Stimulated activated CD4-positive, alpha-beta T cell treated with anti-CD3 and anti-CD28 coated beads, TNF-alpha, amount 100 ng/mL, for 48 hours (primary cell): ENCODE results near the gene TPBGL.

Source experiments
- DNase-seq, 3 donors: peaks; one replicate each; pipeline ENCODE4 v3.0.0-alpha.2; 2020; ENCODE audit warnings: low read depth in 3 of 3

Gene TPBGL

GRCh38 chr11:75245356-75246005 lies 4.9 kb downstream of the TPBGL start:
- no peak for DNase-seq

GRCh38 chr11:75246006-75246670 lies 5.6 kb downstream of the TPBGL start:
- no peak for DNase-seq

- DNase-seq: no peak
These were observed 6.2 kb downstream of the TPBGL start for GRCh38 chr11:75246671-75247350.

- DNase-seq: no peak
These were observed 8.3 kb downstream of the TPBGL start for GRCh38 chr11:75248924-75249256.

GRCh38 chr11:75249704-75250103 lies 9.1 kb downstream of the TPBGL start:
- DNase-seq: no peak

- DNase-seq: no peak
These were observed 13.8 kb downstream of the TPBGL start for GRCh38 chr11:75254326-75254725.

- DNase-seq: no peak
These were observed 20.0 kb downstream of the TPBGL start for GRCh38 chr11:75260396-75261170.

GRCh38 chr11:75261902-75262361 lies 21.4 kb downstream of the TPBGL start:
- DNase-seq: no peak

- no peak for DNase-seq
These were observed 21.9 kb downstream of the TPBGL start for GRCh38 chr11:75262436-75262835.

- no peak for DNase-seq
These were observed 22.6 kb downstream of the TPBGL start for GRCh38 chr11:75262961-75263852.

GRCh38 chr11:75263944-75264349 lies 23.4 kb downstream of the TPBGL start:
- DNase-seq: no peak

- DNase-seq: no peak
These were observed 23.8 kb downstream of the TPBGL start for GRCh38 chr11:75264356-75264755.

- no peak for DNase-seq
These were observed 24.4 kb downstream of the TPBGL start for GRCh38 chr11:75264971-75265370.

- no peak for DNase-seq
These were observed 25.4 kb downstream of the TPBGL start for GRCh38 chr11:75265851-75266531.

GRCh38 chr11:75267171-75267970 lies 26.8 kb downstream of the TPBGL start:
- no peak for DNase-seq

GRCh38 chr11:75268626-75269366 lies 28.2 kb downstream of the TPBGL start:
- no peak for DNase-seq

- no peak for DNase-seq
These were observed 28.7 kb downstream of the TPBGL start for GRCh38 chr11:75269367-75269660.

- DNase-seq: no peak
These were observed 29.3 kb downstream of the TPBGL start for GRCh38 chr11:75269896-75270295.

- no peak for DNase-seq
These were observed 30.4 kb downstream of the TPBGL start for GRCh38 chr11:75270896-75271418.
